Eye (tissue), 1 donor: ENCODE data around the gene BEND3.
"Not testable (repeated sequence)": the region's sequence is repeated elsewhere in the genome, so short reads cannot be mapped to it uniquely, and the experiment has no call there.

Experiments
- DNase-seq: peaks from one replicate; pipeline ENCODE4 v3.0.0-alpha.2; 2015

BEND3 gene

DNA sequence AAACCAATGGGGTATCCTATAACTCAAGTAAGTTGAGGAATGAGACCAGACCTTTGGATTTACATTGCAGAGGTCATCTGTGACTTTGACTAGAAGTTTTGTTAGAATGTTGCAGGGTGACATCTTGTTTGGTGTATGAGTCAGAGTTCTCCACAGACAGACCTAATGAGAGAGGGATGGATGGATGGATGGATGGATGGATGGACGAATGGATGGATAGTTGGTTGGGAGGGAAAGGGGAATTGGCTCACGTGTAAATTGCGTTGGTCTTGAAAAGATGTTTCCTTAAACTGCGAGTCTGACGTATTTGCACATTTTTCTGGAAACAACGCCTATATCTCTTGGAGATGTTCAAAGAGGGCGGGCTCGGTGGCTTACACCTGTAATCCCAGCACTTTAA is 88.3 kb downstream of the BEND3 start:
- DNase-seq: no peak

DNA sequence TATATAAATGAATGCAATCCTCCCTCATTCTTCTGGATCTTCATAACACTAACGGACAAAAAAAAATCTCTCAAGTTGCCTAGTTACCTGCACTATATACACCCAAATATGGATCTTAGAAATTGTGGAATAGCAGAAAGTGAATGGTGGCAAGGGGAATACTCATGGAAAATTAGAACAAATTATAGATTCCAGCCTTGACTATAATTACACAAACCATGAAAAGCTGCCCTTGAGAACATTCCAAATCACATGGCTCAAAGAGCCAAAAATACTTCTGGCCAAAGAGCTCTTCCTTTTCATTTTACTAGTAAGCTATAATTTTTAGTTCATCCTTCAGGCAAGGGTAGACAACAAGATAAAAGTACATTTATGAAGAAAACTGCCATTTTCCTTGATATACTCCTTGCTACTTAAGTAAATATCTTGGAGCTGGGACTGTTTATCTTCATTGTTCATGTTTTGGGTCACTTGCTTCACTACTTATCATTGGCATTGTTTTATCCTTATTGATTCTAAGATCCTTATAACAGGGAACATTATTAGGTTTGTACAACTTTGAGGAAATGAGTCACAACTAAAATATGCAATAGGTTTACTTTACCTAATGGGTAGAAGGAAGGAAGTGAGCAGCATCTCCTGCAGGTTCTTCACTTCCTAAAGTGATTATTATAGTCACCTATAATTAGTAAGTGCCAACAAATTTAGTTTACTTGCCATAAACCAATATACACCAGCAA is 93.7 kb downstream of the BEND3 start:
- DNase-seq: no peak

- no peak for DNase-seq
Observed at GRCh38 chr6:107020239-107020638, 95.1 kb downstream of the BEND3 start.

DNA sequence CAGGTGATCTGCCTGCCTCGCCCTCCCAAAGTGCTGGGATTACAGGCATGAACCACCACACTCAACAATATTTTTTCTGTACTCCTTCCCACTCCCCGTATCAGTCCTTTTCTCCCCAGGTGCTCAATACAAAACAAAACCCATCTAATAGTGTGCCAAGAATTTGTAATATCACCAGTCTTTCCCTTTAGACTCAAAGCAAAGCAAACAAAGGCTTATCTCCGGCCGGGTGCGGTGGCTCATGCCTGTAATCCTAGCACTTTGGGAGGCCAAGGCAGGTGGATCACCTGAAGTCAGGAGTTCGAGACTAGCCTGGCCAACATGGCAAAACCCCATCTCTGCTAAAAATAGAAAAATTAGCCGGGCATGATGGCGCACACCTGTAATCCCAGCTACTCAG is 95.7 kb downstream of the BEND3 start:
- DNase-seq: not testable (repeated sequence)

GRCh38 chr6:107019047-107019446 is 96.3 kb downstream of the BEND3 start:
- no peak for DNase-seq
